ENCODE measurements around the gene EFEMP1.

DNA sequence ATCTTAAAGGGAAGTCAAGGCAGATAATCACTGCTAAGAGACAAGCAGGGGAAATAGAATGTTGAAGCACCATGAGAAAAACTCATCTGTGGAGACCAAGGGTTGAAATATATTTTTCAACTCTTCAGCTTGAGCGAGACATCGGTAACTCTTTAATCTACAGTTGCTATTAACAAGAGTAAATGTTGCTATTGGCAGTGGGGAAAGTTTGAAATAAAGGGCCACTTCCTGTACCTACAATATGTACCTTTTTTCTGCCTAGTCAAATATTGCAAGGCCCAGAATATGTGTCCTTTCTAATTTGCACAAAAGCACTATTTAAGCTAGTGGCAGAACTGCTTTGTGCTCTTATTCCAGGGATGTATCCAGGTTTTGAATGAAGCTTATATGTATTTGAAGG lies 65.8 kb downstream of the EFEMP1 start:
- TF ChIP-seq, protein P1, sequence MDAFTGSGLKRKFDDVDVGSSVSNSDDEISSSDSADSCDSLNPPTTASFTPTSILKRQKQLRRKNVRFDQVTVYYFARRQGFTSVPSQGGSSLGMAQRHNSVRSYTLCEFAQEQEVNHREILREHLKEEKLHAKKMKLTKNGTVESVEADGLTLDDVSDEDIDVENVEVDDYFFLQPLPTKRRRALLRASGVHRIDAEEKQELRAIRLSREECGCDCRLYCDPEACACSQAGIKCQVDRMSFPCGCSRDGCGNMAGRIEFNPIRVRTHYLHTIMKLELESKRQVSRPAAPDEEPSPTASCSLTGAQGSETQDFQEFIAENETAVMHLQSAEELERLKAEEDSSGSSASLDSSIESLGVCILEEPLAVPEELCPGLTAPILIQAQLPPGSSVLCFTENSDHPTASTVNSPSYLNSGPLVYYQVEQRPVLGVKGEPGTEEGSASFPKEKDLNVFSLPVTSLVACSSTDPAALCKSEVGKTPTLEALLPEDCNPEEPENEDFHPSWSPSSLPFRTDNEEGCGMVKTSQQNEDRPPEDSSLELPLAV (CRISPR knock-in tag; conservative IDR thresholded peaks at IDR 0.05; ENCODE audit: low read depth) = no peak
- TF ChIP-seq HNF4A (CRISPR knock-in tag; IDR thresholded peaks at IDR 0.05) (no peak), CTCF (CRISPR knock-in tag; IDR thresholded peaks at IDR 0.05) (no peak), ZNF3 (CRISPR knock-in tag; IDR thresholded peaks at IDR 0.05) (no peak), ZNF576 (CRISPR knock-in tag; IDR thresholded peaks at IDR 0.05) (no peak), ZKSCAN1 (IDR thresholded peaks at IDR 0.05; ENCODE audit: low read length) (no peak), YEATS2 (CRISPR knock-in tag; IDR thresholded peaks at IDR 0.05; ENCODE audit: borderline replicate concordance) (no peak), MXD4 (CRISPR knock-in tag; IDR thresholded peaks at IDR 0.05) (no peak), FOXM1 (CRISPR knock-in tag; IDR thresholded peaks at IDR 0.05) (no peak), ZBED4 (CRISPR knock-in tag; IDR thresholded peaks at IDR 0.05; ENCODE audit: borderline replicate concordance) (no peak), RXRA (CRISPR knock-in tag; IDR thresholded peaks at IDR 0.05) (no peak), SP1 (IDR thresholded peaks at IDR 0.05) (no peak), SP1 (CRISPR knock-in tag; IDR thresholded peaks at IDR 0.05) (no peak), PCBP1 (IDR thresholded peaks at IDR 0.05; ENCODE audit: borderline replicate concordance, low read depth, low read length) (no peak)
- TF ChIP-seq, protein P2, sequence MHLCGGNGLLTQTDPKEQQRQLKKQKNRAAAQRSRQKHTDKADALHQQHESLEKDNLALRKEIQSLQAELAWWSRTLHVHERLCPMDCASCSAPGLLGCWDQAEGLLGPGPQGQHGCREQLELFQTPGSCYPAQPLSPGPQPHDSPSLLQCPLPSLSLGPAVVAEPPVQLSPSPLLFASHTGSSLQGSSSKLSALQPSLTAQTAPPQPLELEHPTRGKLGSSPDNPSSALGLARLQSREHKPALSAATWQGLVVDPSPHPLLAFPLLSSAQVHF (CRISPR knock-in tag; IDR thresholded peaks at IDR 0.05) = no peak
